Measurements from ENCODE around the gene CACNA1B. TPM values are rescaled to one million over a fixed set of nuclear protein-coding genes. Genes with fewer than 3 reads are reported as not detected.

The CACNA1B gene
- total and polyA plus RNA-seq, 2 donors (not counting 1 experiment from before 2014, with no cell fraction given) = 0.15 TPM; not detected in 1

DNA sequence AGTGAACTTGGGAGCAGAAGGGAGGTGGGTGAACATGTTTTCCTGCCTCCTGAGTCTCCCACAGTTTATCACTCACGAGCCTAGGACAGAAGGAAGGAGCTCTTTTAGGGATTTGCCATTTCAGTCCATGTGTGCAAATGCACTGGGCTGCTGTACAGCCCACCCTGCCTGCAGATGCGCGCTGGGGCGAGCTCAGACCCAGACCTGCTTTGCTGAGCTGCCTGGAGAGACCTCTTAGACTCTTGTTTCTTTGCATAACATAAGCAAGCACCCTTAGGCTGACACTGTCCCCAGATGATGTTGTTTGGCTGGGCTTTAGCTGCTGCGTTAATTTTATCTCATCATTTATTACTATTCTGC is 199.0 kb downstream of the CACNA1B start:
- Histone ChIP-seq H3K4me1 (ENCODE audit: control insufficient read depth in 2 of 2, insufficient read depth in 2 of 2, low read length in 2 of 2) (no peaks in the 10 kb centered on the region), H3K4me2 (replicated peaks; ENCODE audit: low read depth, low read length, poor library complexity, severe bottlenecking) (no peak overlapping the region), H3K27me3 (replicated peaks in 1 of 4; ENCODE audit: control extremely low read depth in 1 of 4, control insufficient read depth in 3 of 4, insufficient read depth in 4 of 4, low read length in 3 of 4) (peaks cover 0 to 9% (median 0%) of the 10 kb centered on the region in 4 experiments), H4K20me1 (ENCODE audit: control insufficient read depth, insufficient read depth, low read length, poor library complexity, severe bottlenecking) (no peaks in the 10 kb centered on the region), H2AFZ (ENCODE audit: insufficient read depth, low read depth, low read length, poor library complexity, severe bottlenecking) (no peak overlapping the region), H3K9ac (ENCODE audit: low read length) (no peak overlapping the region), H3K27ac (ENCODE audit: low read length in 2 of 2) (no peak overlapping the region), H3K79me2 (ENCODE audit: control insufficient read depth, insufficient read depth, low read length) (no peaks in the 10 kb centered on the region), H3K4me3 (ENCODE audit: control extremely low read depth in 1 of 5, extremely low read depth in 1 of 5, insufficient read depth in 1 of 5, low read depth in 2 of 5, low read length in 4 of 5) (no peak overlapping the region), H3K9me3 (ENCODE audit: control extremely low read depth in 1 of 3, control insufficient read depth in 2 of 3, insufficient read depth in 1 of 3, low read length in 2 of 3) (no peaks in the 10 kb centered on the region), H3K36me3 (replicated peaks in 1 of 2; ENCODE audit: control extremely low read depth in 1 of 2, control insufficient read depth in 1 of 2, extremely low read depth in 1 of 2, insufficient read depth in 2 of 2, low read length in 1 of 2) (no peaks in the 10 kb centered on the region)
- DNase-seq = no peak
- TF ChIP-seq, protein P1, sequence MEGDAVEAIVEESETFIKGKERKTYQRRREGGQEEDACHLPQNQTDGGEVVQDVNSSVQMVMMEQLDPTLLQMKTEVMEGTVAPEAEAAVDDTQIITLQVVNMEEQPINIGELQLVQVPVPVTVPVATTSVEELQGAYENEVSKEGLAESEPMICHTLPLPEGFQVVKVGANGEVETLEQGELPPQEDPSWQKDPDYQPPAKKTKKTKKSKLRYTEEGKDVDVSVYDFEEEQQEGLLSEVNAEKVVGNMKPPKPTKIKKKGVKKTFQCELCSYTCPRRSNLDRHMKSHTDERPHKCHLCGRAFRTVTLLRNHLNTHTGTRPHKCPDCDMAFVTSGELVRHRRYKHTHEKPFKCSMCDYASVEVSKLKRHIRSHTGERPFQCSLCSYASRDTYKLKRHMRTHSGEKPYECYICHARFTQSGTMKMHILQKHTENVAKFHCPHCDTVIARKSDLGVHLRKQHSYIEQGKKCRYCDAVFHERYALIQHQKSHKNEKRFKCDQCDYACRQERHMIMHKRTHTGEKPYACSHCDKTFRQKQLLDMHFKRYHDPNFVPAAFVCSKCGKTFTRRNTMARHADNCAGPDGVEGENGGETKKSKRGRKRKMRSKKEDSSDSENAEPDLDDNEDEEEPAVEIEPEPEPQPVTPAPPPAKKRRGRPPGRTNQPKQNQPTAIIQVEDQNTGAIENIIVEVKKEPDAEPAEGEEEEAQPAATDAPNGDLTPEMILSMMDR (IDR thresholded peaks at IDR 0.05) = no peak
- no peak for TF ChIP-seq EZH2 (IDR thresholded peaks at IDR 0.05; ENCODE audit: borderline replicate concordance, insufficient read depth, low read depth, low read length, poor library complexity, severe bottlenecking)
- POLR2A ChIA-PET = no interaction called here
- peaks cover 35% of the 10 kb centered on the region for H3K27me3 Mint-ChIP-seq
- no peak overlapping the region for H3K4me3 Mint-ChIP-seq
- H3K27ac Mint-ChIP-seq = no peak overlapping the region
- intact Hi-C loops (cut with micrococcal nuclease) = no loop called here
- no peaks in the 10 kb centered on the region for H3K4me1 Mint-ChIP-seq
- CTCF ChIA-PET = no interaction called here
- no peak for ATAC-seq (ENCODE audit: low read depth)
- WGBS (ENCODE audit: insufficient coverage) = 81% methylated on average over 5 of the region's 5 CpGs
- no peaks in the 10 kb centered on the region for H3K9me3 Mint-ChIP-seq (ENCODE audit: insufficient read depth)

DNA sequence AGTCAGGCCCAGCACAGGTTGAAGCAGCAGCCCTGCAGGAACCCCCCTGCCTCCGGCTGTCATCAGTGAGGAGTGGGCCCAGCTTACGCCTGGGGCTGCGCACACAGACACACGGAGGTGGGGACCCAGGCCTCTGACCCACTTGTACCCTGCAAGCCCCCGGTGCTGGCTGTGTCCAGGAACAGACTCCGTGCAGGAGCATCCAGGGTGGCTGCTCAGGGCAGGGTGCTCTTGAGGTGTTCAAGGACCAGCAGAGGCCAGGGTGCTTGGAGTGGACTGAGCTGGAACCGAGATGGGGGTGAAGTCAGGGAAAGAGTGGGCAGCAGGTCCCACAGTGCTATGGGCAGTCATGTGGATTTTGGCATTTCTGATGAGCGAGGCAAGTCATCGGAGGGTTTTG is 199.5 kb downstream of the CACNA1B start:
- POLR2A ChIA-PET = no interaction called here
- ATAC-seq (ENCODE audit: low read depth) (no peak), DNase-seq (no peak)
- intact Hi-C loops (cut with micrococcal nuclease) = no loop called here
- Mint-ChIP-seq H3K4me1 (no peaks in the 10 kb centered on the region), H3K9me3 (ENCODE audit: insufficient read depth) (no peaks in the 10 kb centered on the region), H3K4me3 (no peak overlapping the region), H3K27me3 (peaks cover 35% of the 10 kb centered on the region), H3K27ac (no peak overlapping the region)
- Histone ChIP-seq H3K4me2 (replicated peaks; ENCODE audit: low read depth, low read length, poor library complexity, severe bottlenecking) (no peak overlapping the region), H3K9me3 (ENCODE audit: control extremely low read depth in 1 of 3, control insufficient read depth in 2 of 3, insufficient read depth in 1 of 3, low read length in 2 of 3) (no peaks in the 10 kb centered on the region), H2AFZ (ENCODE audit: insufficient read depth, low read depth, low read length, poor library complexity, severe bottlenecking) (no peak overlapping the region), H4K20me1 (ENCODE audit: control insufficient read depth, insufficient read depth, low read length, poor library complexity, severe bottlenecking) (no peaks in the 10 kb centered on the region), H3K36me3 (replicated peaks in 1 of 2; ENCODE audit: control extremely low read depth in 1 of 2, control insufficient read depth in 1 of 2, extremely low read depth in 1 of 2, insufficient read depth in 2 of 2, low read length in 1 of 2) (no peaks in the 10 kb centered on the region), H3K27me3 (replicated peaks in 1 of 4; ENCODE audit: control extremely low read depth in 1 of 4, control insufficient read depth in 3 of 4, insufficient read depth in 4 of 4, low read length in 3 of 4) (peaks cover 0 to 9% (median 0%) of the 10 kb centered on the region in 4 experiments), H3K4me1 (ENCODE audit: control insufficient read depth in 2 of 2, insufficient read depth in 2 of 2, low read length in 2 of 2) (no peaks in the 10 kb centered on the region), H3K4me3 (ENCODE audit: control extremely low read depth in 1 of 5, extremely low read depth in 1 of 5, insufficient read depth in 1 of 5, low read depth in 2 of 5, low read length in 4 of 5) (no peak overlapping the region), H3K27ac (ENCODE audit: low read length in 2 of 2) (no peak overlapping the region), H3K9ac (ENCODE audit: low read length) (no peak overlapping the region), H3K79me2 (ENCODE audit: control insufficient read depth, insufficient read depth, low read length) (no peaks in the 10 kb centered on the region)
- TF ChIP-seq, protein P1 (IDR thresholded peaks at IDR 0.05) = no peak
- TF ChIP-seq EZH2 (IDR thresholded peaks at IDR 0.05; ENCODE audit: borderline replicate concordance, insufficient read depth, low read depth, low read length, poor library complexity, severe bottlenecking) = no peak
- WGBS (ENCODE audit: insufficient coverage) = 94% methylated on average over 9 of the region's 9 CpGs
- CTCF ChIA-PET = no interaction called here
